22Rv1 (cell line): Measurements from ENCODE around the gene B2M.

Experiments
- ZFX ChIP-seq: fragments of 450-650 bp; IDR thresholded peaks from 2 replicates; pipeline ENCODE4 v1.6.1; 2017; ENCODE audit warnings: antibody characterized with exemption, borderline replicate concordance
- TF ChIP-seq, protein P1 (sequence below): fragments of 450-650 bp; IDR thresholded peaks from 2 replicates; pipeline ENCODE4 v1.5.1; 2017; ENCODE audit warnings: mild to moderate bottlenecking

DNA sequence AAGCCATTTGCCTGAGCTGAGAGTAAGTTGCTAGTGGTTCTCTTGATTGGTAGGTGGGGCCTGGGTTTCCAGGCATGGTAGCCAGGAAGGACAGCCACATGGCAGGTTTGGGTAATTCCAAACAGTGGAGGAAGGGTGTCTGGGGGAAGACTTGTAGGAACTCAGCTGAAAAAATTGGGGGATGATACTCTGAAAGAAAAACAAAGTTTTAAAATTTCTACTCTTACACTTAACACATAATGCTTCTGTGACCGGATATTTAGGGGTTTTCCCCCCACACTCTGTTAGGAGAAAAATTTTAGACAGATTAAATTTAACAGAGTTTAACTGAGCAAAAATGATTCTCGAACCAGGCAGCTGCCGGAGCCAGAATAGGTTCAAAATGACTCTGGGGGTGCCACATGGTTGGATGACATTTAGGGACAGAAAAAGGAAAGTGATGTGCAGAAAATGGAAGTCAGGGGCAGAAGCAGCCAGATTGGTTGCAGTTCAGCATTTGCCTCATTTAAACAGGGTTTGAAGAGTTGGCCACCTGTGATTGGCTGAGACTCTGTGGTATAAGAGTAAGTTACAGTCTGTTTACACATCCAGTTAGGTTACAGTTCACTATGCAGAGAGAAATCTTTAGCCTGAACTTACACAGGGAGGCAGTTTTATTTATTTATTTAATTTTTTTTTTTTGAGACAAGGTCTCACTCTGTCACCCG, 8.1 kb downstream of the B2M start:
- TF ChIP-seq, protein P1, sequence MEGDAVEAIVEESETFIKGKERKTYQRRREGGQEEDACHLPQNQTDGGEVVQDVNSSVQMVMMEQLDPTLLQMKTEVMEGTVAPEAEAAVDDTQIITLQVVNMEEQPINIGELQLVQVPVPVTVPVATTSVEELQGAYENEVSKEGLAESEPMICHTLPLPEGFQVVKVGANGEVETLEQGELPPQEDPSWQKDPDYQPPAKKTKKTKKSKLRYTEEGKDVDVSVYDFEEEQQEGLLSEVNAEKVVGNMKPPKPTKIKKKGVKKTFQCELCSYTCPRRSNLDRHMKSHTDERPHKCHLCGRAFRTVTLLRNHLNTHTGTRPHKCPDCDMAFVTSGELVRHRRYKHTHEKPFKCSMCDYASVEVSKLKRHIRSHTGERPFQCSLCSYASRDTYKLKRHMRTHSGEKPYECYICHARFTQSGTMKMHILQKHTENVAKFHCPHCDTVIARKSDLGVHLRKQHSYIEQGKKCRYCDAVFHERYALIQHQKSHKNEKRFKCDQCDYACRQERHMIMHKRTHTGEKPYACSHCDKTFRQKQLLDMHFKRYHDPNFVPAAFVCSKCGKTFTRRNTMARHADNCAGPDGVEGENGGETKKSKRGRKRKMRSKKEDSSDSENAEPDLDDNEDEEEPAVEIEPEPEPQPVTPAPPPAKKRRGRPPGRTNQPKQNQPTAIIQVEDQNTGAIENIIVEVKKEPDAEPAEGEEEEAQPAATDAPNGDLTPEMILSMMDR: no peak
- TF ChIP-seq ZFX: no peak
